ENCODE measurements around the gene PNPLA2.

GRCh38 chr11:831961-832528 is 13.3 kb downstream of the PNPLA2 start:
- TF ChIP-seq POLR2AphosphoS5 (IDR thresholded peaks at IDR 0.05; ENCODE audit: borderline replicate concordance, low read depth, low read length) (no peak), EZH2 (IDR thresholded peaks at IDR 0.05) (no peak)
